Lung microvascular endothelial cell (primary cell): ENCODE measurements around the gene HES3. TPM values are rescaled to one million over a fixed set of nuclear protein-coding genes. Genes with fewer than 3 reads are reported as not detected.

ENCODE experiments used
- DNase-seq, 2 donors: peaks; one replicate each; pipeline versions ENCODE4 v3.0.0 to v3.0.0-alpha.2; 2010; ENCODE audit warnings: low read depth in 2 of 2
- total RNA-seq: library from RNA; depleted of rRNA; stranded (reverse); fragments of >200 nt; gene quantifications from 2 replicates; pipeline ENCODE4 v1.2.1, GENCODE V29; 2014

Gene HES3
- total RNA-seq, 1 donor from 2014 or later, result not detected

- DNase-seq, result peak; percentile 81 to 82
Observed at GRCh38 chr1:6245086-6245868, 1.3 kb downstream of the HES3 start.

GRCh38 chr1:6245869-6246496, 2.0 kb downstream of the HES3 start:
- DNase-seq, result peak in 1 of 2 donors; percentile 41

DNA sequence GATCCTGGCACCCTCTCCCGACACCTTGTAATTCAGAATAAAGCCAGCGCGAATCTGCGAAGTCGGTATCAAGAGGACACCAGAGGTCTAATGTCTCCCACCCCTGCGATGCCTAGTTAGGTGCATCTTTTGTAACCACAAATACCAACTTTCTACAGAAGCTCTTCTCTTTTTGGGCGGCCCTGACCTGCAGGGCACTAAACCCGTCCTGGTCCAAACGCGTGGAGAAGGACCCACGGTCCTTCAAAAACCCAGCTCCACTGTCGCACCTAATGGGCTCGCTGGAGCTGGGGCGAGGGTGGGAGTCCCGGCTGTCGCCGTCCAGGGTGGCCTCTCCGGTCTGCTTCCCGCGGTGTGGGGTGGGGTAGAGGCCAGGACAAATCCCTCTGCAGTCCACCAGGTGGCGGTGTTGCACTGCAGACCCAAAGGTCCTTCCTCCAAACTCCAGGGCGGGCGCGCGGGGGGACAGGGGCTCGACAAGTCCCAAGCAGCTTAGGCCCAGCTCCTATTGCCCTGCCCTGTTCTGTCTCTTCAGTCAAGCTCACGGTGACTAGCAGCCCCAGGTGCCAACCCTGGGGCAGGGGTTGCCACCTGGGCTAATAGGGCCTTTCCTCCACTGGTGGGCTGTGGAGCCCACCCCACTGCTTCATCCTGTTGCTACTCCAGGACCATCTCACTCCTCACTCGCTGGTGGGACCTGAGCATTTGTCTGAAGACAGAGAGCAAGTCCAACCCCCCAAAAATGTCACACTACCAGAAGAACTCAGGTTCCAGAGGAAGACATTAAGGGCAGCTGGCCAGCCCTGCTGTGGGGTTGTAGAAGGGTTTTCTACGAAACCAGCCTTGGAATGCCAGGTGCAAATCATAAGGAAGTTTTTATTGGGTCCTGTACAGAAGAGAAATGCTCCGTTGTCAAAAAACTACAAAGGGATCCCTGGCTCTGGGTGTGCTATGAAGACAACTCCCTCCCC, 2.8 kb downstream of the HES3 start:
- peak; percentile 79 to 87 for DNase-seq

DNA sequence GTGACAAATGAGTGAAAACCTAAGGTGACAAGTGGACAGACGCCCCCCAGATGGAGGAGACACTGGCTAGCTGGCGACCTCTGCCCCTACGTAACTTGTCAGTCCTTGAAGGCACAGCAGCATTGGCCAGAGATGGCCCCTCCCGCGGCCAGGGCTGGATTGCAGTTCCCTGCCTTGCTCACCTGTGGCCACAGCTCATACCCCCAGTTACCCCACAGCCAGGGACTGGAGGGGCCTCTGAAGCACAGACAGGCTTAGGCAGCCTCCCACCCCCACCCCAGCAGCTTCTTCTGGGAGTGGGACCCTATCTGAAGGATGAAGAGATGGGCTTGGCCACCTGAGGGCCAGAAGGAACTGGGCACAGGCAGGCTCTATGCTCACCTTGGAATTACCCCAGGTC, 3.7 kb downstream of the HES3 start:
- no peak for DNase-seq

DNA sequence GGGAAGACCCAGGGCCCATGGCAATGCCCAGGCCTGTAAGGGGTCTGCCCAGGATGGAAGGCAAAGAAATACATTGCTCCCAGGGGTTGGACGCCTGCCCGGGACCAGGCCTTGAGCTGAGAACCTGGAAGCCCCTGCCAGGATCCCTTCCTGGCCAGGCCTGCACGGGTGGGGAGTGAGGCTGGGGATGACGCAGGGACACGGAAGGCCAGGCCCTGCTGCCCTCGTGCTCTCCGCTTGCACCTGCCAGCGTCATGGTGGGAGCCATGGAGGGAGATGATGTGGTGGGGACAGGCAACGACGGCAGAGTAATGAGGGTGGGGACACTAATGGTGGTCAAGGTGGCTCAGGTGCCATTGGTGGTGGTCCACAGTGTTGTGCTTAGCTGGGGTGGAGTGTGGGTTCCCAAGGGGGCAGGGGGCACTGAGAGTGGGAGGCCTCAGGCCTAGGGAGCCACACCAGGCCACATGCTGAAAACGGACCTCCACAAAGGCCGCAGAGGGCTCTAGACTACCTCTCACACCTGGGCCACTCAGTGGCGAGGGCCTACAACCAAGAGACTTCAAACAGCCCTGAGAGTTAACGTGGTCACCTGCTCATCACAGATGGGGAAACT, 4.3 kb downstream of the HES3 start:
- DNase-seq, result no peak

DNA sequence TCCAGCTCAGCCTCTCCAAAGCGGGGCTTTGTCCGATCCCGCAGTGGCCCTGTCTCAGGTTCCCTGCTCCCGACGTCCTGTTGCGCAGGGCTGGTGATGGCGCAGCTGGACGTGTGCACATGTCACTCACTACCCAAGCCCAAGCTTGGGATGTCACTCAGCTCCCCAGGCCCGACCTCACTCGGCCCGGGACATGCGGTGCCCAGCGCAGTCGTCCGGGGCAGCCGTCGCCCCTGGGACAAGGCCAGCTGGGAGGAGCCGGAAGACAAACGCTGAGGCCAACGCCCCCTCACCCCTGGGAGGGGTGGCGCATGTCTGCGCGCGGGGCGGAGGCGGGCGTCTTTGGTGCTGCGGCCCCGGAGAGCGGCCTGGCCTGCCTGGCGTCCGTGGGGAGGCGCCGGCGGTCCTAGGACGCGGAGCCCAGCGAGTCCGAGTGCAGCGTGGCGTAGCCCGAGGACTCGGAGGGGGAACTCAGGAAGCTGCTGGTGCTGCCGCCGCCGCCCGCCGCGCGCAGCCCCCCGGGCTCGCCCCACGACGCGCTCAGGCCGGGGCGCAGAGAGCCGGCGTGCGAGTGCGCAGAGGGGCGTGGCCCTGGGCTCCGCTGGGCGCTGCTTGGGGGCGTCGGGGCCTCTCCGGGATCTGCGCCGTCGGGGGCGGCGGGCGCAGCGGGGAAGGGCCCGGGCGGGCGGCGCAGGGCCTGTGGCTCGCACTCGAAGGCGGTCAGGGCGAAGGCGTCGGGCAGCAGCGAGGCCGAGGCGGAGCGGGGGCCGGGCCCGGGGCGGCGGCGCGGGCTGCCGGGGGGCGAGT, 5.2 kb downstream of the HES3 start:
- DNase-seq, result peak; percentile 36 to 41

- peak in 1 of 2 donors; percentile 28 for DNase-seq
Observed at GRCh38 chr1:6249739-6250689, 6.0 kb downstream of the HES3 start.

GRCh38 chr1:6251233-6251632, 7.3 kb downstream of the HES3 start:
- DNase-seq, result no peak

DNA sequence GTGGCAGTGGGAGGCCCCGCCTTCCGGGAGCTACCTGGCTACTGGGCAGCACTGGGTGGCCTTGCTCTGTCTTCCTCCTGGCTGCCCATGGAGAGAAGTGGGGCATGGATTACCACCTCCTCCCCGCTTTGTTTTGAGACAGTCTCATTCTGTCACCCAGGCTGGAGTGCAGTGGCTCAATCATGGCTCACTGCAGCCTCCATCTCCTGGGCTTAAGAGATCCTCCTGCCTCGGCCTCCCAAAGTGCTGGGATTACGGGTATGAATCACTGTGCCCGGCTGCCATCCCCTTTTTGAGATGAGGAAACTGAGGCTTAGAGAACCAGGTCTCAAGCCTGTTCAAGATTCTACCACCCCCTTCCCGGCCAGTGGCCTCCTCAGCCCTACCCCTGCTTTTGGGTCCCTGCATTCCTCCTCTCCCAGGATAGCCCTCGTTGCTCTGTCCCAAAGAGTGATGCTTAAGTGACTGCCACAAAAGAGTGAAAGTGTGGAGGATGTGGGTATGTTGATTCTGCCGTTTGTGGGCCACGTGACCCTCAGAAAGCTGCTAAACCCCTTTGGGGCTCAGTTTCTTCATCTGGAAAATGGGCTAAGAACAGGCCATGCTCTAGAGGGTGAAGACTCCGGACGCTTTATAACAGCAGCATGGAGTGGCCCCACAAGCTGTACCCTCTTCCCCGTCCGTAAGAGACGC, 7.8 kb downstream of the HES3 start:
- DNase-seq, result no peak

DNA sequence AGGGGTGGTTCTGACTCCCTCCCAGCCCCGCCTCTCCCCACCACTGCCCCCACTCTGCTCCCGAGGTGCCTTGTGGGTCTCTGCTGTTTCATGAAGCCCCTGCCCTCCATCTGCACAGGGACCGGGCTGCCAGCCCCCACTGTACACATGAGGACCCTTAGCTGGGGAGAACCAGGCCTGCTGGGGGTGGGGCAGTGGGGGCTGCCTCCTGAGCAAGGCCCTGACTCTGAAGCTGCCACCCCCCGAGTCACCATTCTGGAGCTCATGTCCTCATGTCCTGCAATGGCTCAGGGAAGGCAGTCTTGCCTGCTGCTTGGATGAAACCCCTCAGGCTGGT, 8.4 kb downstream of the HES3 start:
- DNase-seq, result no peak

GRCh38 chr1:6253380-6253779, 9.4 kb downstream of the HES3 start:
- DNase-seq, result no peak

GRCh38 chr1:6254691-6255090, 10.7 kb downstream of the HES3 start:
- DNase-seq, result no peak

- DNase-seq, result no peak
Observed at GRCh38 chr1:6256645-6257044, 12.7 kb downstream of the HES3 start.

DNA sequence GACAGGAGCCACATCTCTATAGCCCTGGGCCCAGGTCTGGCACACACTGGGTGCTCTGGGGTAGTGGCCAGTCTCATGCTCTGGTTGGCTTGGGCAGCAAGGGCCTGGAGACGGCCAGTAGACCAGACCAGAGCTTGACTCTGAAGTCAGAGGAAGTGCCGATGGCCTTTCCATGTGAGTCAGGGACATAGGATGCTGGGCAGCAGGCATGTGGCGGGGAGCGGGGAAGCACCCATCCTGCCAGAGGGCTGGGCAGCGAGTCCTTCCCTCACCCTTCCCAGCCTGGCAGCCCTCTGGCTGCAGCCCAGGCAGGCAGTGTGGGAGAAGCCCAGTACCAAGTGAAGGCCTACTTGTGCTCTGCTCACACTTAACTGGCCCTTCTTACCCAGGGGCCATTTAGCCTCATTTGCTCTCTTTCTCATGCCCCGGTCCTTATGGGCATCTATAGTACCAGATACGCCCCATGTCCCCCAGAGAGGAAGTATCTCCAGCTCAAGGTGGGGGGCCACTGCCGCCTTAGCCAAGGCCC, 13.6 kb downstream of the HES3 start:
- DNase-seq, result peak in 1 of 2 donors; percentile 62

GRCh38 chr1:6258675-6259074, 14.7 kb downstream of the HES3 start:
- no peak for DNase-seq

DNA sequence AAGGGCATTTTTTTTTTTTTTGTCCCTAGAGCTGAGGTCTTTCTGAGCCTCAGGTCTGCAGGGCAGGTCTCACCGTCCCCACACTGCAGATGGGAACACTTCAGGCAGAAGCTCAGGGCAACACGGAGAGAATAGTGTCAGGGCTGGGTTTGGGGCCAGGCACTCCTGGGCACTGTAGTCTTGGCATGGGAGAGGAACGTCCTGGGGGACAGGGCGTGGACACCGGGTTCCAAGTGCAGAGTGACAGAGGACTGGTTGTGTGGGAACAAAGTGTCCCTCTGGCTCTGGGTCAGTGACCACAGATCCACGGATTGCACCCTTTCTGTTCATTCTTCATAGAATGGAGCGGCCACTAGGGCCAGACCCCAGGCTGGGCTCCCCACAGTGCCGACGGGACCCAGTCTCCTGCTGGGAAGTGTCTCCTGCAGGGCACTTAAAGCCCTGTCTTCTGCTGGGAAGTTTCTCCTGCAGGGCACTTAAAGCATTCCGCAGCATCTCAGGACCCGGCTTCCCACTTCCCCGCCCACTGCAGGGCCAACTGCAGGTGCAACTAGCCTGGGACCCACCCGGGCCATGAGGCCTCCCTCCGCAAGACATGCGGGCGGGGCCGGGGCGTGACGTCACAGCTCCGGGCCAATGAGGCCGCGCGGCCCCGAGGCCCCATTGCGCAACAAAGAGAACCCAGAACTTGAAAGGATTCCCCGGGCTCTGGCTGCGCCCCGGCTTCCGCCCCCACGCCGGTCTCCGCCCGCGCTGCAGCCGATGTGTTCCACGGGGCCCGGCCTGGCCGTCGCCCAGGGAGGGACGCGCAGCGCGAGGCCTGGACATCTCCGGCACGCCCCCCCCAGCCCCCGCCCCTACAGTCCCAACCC, 15.7 kb downstream of the HES3 start:
- peak; percentile 74 to 80 for DNase-seq

DNA sequence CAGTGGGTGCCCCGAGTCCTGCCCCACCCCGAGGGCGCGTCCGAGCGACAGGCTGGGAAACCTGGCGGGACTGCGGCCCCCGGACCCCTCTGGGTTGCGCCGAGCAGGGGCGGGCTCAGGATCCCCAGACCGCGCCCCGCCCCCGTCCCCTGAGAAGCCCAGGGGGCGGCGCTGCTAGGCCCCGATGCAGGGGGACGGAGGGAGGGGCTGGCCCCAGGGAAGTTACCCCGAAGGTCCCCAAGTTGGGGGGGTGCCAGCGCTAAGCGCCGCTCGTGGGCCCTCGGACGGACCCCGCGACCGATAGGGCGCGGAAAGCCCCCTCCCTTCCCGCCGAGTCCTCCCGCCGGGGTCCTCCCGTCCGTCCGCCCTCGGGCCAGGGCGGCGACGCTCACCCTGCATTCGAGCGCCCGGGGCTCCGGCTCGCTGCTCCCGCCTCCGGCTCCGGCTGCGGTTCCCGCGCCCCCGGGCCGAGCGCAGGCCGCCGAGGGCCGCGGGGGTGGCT, 16.5 kb downstream of the HES3 start:
- DNase-seq, result peak; percentile 38 to 50
